Transverse colon (tissue), 4 donors: ENCODE data around the gene PREX1. TPM values are rescaled to one million over a fixed set of nuclear protein-coding genes. Genes with fewer than 3 reads are reported as not detected.

Experiments
- DNase-seq: peaks from one replicate; pipeline ENCODE4 v3.0.0-alpha.2; 2019
- H3K27ac ChIP-seq, 4 donors: fragments of 200-600 bp; sonication (generic); 2 replicates each; pipeline ENCODE4 v1.5.1; 2016 to 2018; ENCODE audit warnings: inconsistent platforms in 4 of 4
- H3K27me3 ChIP-seq: fragments of 200-600 bp; sonication (generic); 2 replicates; pipeline ENCODE4 v1.5.1; 2017; ENCODE audit warnings: inconsistent platforms
- H3K36me3 ChIP-seq, 4 donors: fragments of 200-600 bp; sonication (generic); 2 replicates each; pipeline ENCODE4 v1.5.1; 2017 to 2019; ENCODE audit warnings: inconsistent platforms in 4 of 4
- H3K4me1 ChIP-seq, 4 donors: fragments of 200-600 bp; sonication (generic); 2 replicates each; pipeline ENCODE4 v1.5.1; 2017 to 2020; ENCODE audit warnings: inconsistent platforms in 4 of 4
- H3K4me3 ChIP-seq, 4 donors: fragments of 200-600 bp; sonication (generic); 1 replicate in 1 of 4; 2 replicates in 3 of 4; pipeline versions ENCODE4 v1.5.1 to v1.6.1; 2017 to 2019; ENCODE audit warnings: inconsistent platforms in 4 of 4
- H3K9me3 ChIP-seq, 2 donors: fragments of 200-600 bp; sonication (generic); 2 replicates each; pipeline ENCODE4 v1.5.1; 2017 to 2019; ENCODE audit warnings: inconsistent platforms in 2 of 2
- CTCF ChIP-seq, 5 experiments: fragments of 200-600 bp in 3 of 5; fragments of 450-650 bp in 2 of 5; sonication (generic) in 3 of 5; IDR thresholded peaks; 1 replicate in 2 of 5; 2 replicates in 3 of 5; pipeline ENCODE4 v1.5.1; 2016 to 2017; ENCODE audit warnings: antibody characterized with exemption in 5 of 5, inconsistent platforms in 3 of 5, mild to moderate bottlenecking in 2 of 5, moderate library complexity in 1 of 5
- EP300 ChIP-seq: sonication (generic); formaldehyde crosslinking; IDR thresholded peaks from one replicate; pipeline ENCODE4 v1.6.1; 2017; ENCODE audit warnings: antibody characterized with exemption, low read depth
- POLR2A ChIP-seq: fragments of 450-650 bp; IDR thresholded peaks from one replicate; pipeline ENCODE4 v1.6.1; 2016; ENCODE audit warnings: antibody characterized with exemption, mild to moderate bottlenecking, moderate library complexity
- POLR2AphosphoS5 ChIP-seq, 3 donors: sonication (generic); formaldehyde crosslinking; IDR thresholded peaks; one replicate each; pipeline ENCODE4 v1.6.1; 2016; ENCODE audit warnings: antibody characterized with exemption in 3 of 3
- WGBS, 2 donors: methylation state at CpG; one replicate each; pipeline ENCODE4 v1.1.5; 2018; ENCODE audit warnings: low coverage in 1 of 2; 5-methylcytosine and 5-hydroxymethylcytosine counted together
- in situ Hi-C, 4 donors: fragments of 200-750 bp; cut with MboI; loops; one replicate each; pipeline versions ENCODE4 v1.15.0 to v1.15.1; 2017; ENCODE audit warnings: low sequenced_read_pairs in 3 of 4, low pct_ligation_motif_present in 1 of 4, low pct_unique_long_range_greater_than_20kb in 1 of 4
- intact Hi-C: fragments of 100-400 bp; cut with DNase I; formaldehyde crosslinking; loops from one replicate; pipeline ENCODE4 v1.15.1; 2023; ENCODE audit warnings: low total_unique reads
- total RNA-seq, 4 donors: library from RNA; depleted of rRNA; stranded (reverse); fragments of >200 nt; gene quantifications; one replicate each; pipeline ENCODE4 v1.1.0, GENCODE V29; 2016

The PREX1 gene
- total RNA-seq, 4 donors from 2014 or later = 10.9 to 29.9 (median 16.6) TPM

DNA sequence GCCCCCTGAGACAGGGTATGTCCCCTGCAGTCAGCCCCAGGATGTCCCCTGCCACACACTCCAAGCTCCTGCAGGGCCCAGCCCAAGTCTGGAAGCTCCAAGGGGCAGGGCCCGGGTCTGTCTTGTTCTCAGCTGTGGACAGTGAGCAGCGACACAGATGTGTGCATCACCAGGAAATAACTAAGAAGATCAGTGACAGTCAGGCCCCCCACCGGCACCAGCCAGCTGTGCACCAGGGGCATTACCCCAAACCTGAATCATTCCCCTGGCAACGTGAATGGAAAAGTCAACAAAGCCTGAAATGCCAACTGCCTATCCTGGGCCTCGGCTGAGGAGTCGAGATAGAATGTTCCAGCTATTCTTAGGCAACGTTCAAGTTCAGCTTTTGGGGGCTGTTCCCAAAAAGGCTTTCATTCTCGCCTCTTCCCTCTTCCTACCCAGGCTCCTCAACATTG is 105.0 kb downstream of the PREX1 start:
- WGBS, 2 donors = 38% methylated on average over 8 of the region's 8 CpGs; no CpG with 5 or more reads in 1 of the 2 donors
- Histone ChIP-seq H3K36me3 (no peaks in the 10 kb centered on the region), H3K4me3 (no peak overlapping the region), H3K4me1 (peaks cover 5 to 44% (median 20%) of the 10 kb centered on the region in 4 donors), H3K27ac (peak overlapping the region; percentile 62 to 83 (median 65)), H3K27me3 (no peaks in the 10 kb centered on the region), H3K9me3 (no peaks in the 10 kb centered on the region)
- intact Hi-C loops = no loop called here
- TF ChIP-seq POLR2A = no peak
- TF ChIP-seq EP300 = no peak
- no peak for TF ChIP-seq CTCF (IDR thresholded peaks at IDR 0.05)
- TF ChIP-seq POLR2AphosphoS5 (IDR thresholded peaks at IDR 0.05) = no peak
- no peak for DNase-seq
- in situ Hi-C loops = no loop called here

GRCh38 chr20:48722002-48722731 is 105.6 kb downstream of the PREX1 start:
- H3K27me3 ChIP-seq = no peaks in the 10 kb centered on the region
- intact Hi-C loops (no loop called here), in situ Hi-C loops (no loop called here)
- no peaks in the 10 kb centered on the region for H3K9me3 ChIP-seq
- peak; percentile 33 for DNase-seq
- WGBS, 2 donors = 60% methylated on average over 14 of the region's 14 CpGs; no CpG with 5 or more reads in 1 of the 2 donors
- no peak for TF ChIP-seq POLR2AphosphoS5 (IDR thresholded peaks at IDR 0.05)
- TF ChIP-seq CTCF (IDR thresholded peaks at IDR 0.05) = no peak
- TF ChIP-seq POLR2A = no peak
- no peak for TF ChIP-seq EP300
- H3K4me1 ChIP-seq = peaks cover 5 to 48% (median 23%) of the 10 kb centered on the region in 4 donors
- H3K4me3 ChIP-seq = no peak overlapping the region
- no peaks in the 10 kb centered on the region for H3K36me3 ChIP-seq
- H3K27ac ChIP-seq = peak overlapping the region; percentile 62 to 83 (median 65)

DNA sequence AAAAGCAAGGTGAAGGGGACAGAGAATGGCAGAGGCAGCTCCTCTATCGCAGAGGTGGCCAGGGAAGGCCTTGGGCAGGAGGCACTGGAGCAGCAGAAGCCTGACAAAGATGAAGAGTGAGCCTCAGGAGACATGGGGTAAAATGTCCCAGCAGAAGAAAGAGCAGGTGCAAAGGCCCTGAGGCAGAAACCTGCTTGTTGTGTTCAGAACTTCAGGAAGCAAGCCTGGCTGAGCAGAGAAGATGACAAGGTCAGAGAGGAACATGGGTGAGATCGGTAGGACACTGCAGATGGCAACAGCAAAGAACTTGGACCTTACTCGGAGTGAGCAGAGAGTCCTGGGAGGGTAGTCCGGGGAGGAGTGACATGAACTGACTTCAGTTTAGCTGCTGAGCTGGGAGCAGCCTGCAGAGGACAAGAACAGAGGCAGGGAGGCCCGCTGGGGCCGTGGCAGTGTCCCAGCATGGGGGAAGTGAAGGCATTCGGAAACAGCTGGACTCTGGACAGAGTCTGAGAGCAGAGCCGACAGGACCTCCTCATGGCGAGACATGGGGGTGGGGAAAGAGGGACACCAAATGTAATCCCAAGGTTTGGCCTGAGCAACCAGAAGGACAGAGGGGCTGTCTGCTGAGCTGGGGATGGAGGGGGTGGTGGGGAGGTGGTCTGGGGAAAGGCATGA is 106.3 kb downstream of the PREX1 start:
- no peak for DNase-seq
- no peak for TF ChIP-seq POLR2A
- no peak for TF ChIP-seq EP300
- TF ChIP-seq CTCF (IDR thresholded peaks at IDR 0.05) = no peak
- no peak for TF ChIP-seq POLR2AphosphoS5 (IDR thresholded peaks at IDR 0.05)
- in situ Hi-C loops (no loop called here), intact Hi-C loops (no loop called here)
- Histone ChIP-seq H3K36me3 (no peaks in the 10 kb centered on the region), H3K27ac (peak overlapping the region; percentile 62 to 83 (median 65)), H3K27me3 (no peaks in the 10 kb centered on the region), H3K4me3 (no peak overlapping the region), H3K9me3 (no peaks in the 10 kb centered on the region), H3K4me1 (peaks cover 5 to 48% (median 23%) of the 10 kb centered on the region in 4 donors)
- 77 to 83% methylated on average over 4 to 9 of the region's 9 CpGs for WGBS, 2 donors

DNA sequence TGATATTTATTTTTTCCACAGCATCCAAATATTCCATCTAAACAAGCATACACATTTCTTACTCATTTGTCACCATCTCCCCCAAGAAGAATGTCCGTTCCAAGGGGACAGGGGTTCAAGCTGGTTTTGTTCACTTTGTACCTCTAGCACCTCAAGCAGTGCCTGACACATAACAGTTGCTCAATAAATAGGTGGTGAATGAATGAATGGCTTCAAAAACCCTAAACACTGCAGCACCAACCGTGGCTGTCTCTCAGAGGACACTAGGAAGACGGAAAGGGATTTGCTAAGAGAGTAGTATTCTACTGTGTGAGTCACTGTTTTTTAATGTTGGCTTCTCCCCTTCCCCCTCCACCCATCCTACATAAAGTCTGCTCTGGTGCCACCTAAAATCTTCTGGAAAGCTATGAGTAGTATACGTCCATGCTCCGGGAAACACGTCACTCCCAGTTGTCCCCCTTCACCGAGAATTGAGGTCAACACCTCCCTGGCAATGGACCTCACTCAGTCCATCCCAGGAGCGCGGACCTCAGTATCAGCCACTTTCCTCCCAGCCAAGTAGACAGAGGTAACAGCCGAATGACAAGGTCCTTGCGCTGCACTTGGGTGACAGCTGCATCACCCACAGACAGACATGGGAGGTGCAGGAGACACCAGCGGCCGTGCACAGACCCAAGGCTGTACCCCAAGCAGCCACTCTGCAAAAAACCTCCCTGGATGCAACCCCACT is 107.4 kb downstream of the PREX1 start:
- H3K9me3 ChIP-seq = no peaks in the 10 kb centered on the region
- H3K27ac ChIP-seq = peak overlapping the region in 1 of 4 donors; percentile 83
- in situ Hi-C loops (no loop called here), intact Hi-C loops (no loop called here)
- H3K36me3 ChIP-seq = no peaks in the 10 kb centered on the region
- TF ChIP-seq EP300 (no peak), POLR2A (no peak), CTCF (IDR thresholded peaks at IDR 0.05) (no peak), POLR2AphosphoS5 (IDR thresholded peaks at IDR 0.05) (no peak)
- DNase-seq = no peak
- 73 to 85% methylated on average over 1 to 13 of the region's 13 CpGs for WGBS, 2 donors
- no peak overlapping the region for H3K4me3 ChIP-seq
- H3K4me1 ChIP-seq = peaks cover 5 to 48% (median 23%) of the 10 kb centered on the region in 4 donors
- H3K27me3 ChIP-seq = no peaks in the 10 kb centered on the region
